HG03432 (cell line): Measurements from ENCODE around the gene PDE1A.

Experiments used
- ATAC-seq: cut with Tn5 transposase; IDR thresholded peaks from one replicate; pipeline ENCODE4 v1.9.1; 2021; ENCODE audit warnings: mild to moderate bottlenecking, moderate library complexity; ENCODE audit not compliant: unreplicated experiment

The PDE1A gene

GRCh38 chr2:182144041-182144775 lies 282.6 kb downstream of the PDE1A start:
- ATAC-seq, result no peak

- ATAC-seq, result no peak
Measured at GRCh38 chr2:182142062-182142461, 284.8 kb downstream of the PDE1A start.

DNA sequence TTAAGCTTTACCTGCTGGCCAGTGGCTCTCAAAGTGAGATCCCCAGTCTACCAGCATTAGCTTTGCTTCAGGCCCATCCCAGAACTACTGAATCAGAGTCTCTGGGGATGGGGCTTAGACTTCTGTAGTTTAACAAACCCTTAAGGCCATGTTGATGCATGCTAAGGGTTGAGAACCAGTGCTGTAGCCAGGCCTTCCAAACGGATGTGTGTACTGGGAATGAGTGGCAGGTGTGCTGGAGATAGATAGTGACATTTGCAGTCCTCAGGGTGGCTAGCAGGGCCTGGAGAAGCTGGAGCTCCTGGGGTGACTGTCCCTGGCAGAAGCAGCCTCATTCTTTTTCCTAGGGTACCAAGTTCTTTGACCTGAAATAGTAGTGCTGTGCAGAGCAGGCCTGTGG lies 292.6 kb downstream of the PDE1A start:
- no peak for ATAC-seq

GRCh38 chr2:182133195-182133891 lies 293.5 kb downstream of the PDE1A start:
- no peak for ATAC-seq

DNA sequence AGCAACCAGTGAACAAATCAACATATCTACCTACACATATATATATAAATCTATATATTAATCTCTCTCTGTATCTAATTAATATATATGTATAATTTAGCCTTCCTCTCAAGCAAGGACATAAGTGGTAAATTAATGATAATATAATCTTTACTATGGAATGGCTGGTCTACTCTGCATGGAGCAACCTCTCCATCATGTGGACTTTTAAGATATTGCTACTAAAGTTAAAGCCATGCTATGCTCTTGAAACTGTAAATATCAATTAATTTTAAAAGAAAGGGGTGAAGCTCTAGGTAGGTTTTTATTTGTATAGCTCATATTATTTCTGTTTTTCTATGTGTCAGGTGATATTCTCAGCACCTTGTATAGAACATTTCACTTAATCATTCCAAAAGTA lies 294.2 kb downstream of the PDE1A start:
- no peak for ATAC-seq

DNA sequence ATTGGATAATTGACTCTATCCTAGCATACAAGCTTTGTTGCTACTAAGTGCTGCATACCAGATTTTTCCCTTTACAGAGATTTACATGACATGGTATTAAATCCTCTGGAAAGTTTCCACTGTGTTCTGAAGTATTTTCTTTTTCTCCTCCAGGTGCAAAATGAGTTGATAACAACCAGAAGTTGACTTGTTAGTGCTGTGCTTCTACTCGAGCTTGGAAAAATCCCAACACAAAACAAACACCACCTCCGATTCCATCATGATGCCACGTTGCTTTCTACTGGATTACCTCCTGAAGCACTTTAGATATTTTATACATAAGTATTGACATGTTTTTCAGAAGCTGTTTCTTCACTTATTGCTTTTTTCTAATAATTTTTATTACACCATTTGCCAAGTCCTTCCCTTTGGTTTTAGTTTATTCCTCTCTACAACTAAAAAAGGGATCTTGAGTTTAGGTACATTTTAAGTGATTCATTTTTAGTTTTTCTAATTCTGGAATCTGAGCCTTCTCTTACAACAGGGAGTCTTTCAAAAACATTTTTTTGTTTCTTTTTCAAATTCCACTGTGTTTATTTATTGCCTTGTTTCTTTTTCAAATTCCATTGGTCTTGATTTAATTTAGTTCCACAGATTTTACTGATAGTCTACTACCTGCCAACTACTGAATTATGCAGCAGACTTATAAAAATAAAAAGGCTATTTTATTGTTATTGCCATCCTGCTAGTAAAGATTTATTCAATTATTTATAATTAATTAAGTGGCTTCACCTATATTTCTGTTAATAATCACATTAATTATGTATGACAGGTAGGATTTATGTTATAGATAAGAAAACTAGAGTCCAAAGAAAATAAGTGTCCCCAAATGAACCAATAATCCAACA lies 297.8 kb downstream of the PDE1A start:
- ATAC-seq, result no peak

GRCh38 chr2:182117196-182117595 lies 309.6 kb downstream of the PDE1A start:
- ATAC-seq, result no peak

DNA sequence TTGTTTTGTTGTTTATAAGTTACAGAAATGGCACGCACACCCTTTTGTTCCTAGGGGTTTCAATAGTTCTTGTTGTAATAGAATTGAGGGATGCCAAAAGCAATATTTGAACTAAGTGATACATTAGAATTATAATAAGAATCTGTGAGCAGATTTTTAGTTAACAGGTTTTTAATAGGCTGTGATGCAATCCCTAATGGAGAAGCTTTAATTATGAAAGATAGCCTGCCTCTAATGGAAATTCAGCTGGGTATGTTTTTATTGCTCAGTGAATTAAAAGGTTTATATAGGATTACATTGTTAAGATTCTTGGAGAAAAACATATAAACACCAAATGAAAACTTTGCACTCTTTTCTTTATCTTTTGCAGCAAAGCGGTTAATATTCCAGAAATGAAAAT lies 310.1 kb downstream of the PDE1A start:
- ATAC-seq, result no peak

- ATAC-seq, result no peak
Measured at GRCh38 chr2:182115258-182115657, 311.6 kb downstream of the PDE1A start.

- ATAC-seq, result no peak
Measured at GRCh38 chr2:182113334-182113733, 313.5 kb downstream of the PDE1A start.

GRCh38 chr2:182110347-182110746 lies 316.5 kb downstream of the PDE1A start:
- ATAC-seq, result no peak

DNA sequence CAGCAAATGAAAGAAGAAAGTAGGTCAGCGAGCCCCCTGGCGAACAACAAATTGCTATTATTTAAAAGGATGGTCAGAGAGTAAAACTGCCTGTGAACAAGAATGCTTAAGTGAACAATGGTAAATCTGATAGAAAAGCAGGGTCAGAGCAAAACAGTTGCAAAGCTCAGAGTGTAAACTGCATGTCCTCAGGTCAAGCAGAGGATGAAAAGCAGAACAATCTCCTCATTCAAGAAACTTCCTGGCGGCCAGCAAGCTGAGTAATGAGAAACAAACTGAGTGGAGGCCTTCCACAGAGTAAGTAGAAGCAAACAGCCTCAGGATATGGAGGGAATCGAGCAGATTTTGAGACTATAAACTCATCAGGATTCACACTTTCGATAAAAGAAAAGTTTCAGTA lies 323.3 kb downstream of the PDE1A start:
- ATAC-seq, result no peak

- ATAC-seq, result peak; percentile 59
Measured at GRCh38 chr2:182101263-182101662, 325.6 kb downstream of the PDE1A start.

- no peak for ATAC-seq
Measured at GRCh38 chr2:182098648-182099047, 328.2 kb downstream of the PDE1A start.

DNA sequence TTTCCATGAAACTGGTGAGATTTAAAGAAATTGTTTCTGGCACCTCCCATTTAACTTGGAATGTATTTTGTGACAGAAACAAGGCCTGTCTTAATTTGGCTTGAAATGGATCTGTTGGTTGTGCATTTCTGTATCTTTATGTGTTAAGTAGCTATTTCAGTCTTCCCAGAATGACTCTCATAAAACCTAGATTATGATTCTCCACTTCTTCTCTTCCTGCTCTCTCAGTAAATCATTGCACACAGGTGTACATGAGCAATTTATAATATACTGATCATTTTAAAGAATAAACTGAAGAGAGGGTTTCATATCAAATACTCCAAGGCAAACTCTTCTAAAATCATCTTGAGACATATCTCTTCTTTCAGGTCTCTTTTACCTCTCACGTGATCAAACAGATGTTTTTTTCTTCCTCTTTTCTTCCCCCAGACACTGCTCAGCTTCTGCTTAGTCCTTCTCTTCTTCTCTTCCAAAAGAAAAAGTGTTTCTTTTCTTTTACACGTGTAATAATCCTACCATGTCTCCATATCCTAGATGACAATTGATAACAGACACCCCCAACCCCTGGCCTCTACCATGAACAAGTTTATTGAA lies 329.2 kb downstream of the PDE1A start:
- no peak for ATAC-seq

- ATAC-seq, result no peak
Measured at GRCh38 chr2:182090486-182090885, 336.4 kb downstream of the PDE1A start.
